HG03469 (cell line): ENCODE results near the gene PLK2.

Experiments
- ATAC-seq: cut with Tn5 transposase; IDR thresholded peaks from one replicate; pipeline ENCODE4 v1.9.1; 2021; ENCODE audit warnings: mild to moderate bottlenecking, moderate library complexity, moderate number of reproducible peaks; ENCODE audit not compliant: unreplicated experiment

Gene PLK2

GRCh38 chr5:58460002-58460731, at the start of gene PLK2:
Gene PLK2 (minus strand): TSS chr5:58460086. CDS start chr5:58459959, 127 bp downstream.
- ATAC-seq, result peak; percentile 40

DNA sequence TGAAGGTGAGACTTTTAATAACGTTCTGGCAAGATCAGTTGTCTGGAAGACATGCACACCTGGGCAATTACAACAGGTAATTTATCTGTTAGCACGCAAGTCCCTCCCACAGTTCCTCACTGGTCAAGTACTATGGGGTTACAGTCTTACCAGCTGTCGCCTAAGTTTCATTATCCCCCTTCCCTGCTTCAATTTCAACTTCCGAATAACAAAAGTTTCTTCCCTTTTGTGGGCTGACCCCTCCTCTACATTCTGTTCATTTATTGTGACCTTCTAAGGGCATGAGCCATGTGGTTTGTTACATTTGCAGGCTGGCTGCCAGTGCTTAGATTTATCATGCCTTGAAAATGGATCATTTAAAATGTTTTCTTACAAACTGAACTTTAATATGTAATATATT, 47.8 kb upstream of the PLK2 start:
- no peak for ATAC-seq

DNA sequence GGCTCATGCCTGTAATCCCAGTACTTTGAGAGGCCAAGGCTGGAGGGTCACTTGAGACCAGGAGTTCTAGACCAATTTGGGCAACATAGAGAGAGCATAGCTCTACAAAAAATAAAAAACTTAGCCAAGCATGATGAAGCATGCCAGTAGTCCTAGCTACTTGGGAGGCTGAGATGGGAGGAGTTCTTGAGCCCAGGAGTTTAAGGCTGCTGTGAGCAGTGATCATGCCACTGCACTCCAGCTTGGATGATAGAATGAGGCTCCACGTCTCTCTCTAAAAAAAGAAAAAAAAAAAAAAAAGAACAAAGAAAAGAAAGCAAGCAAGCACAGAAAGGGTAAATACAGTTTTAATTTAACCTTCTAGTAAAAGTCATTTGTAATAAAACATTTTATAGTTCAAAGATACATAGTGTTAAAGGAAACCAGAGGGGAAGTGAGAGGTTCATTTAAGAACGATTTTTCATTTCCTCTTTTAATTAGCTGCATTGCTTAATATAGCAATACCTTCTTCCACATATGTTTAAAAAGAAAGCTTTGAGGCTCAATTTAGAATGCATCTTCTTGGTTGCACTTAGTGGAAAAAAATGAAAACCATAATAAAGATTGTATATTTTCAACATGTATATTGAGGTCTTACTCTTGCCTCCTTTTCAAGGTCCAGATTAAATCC, 46.2 kb upstream of the PLK2 start:
- peak; percentile 64 for ATAC-seq

DNA sequence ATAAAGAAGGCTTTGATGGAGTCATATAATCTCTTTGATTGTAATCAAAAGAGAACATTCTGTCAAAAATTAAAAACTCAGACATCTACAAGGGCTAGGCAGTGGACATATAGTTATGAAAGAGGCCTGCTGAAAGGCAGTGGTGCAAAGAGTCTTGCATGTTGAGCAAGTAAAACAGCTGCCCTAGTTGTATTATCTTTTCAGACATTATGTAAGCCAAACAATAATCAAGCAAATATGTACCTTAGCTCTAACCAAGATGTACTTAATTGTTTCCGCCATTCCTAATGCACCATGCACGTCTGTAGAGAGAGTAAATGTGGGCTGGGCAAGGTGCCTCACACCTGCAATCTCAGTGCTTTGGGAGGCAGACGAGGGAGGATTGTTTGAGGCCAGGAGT, 45.6 kb upstream of the PLK2 start:
- no peak for ATAC-seq

DNA sequence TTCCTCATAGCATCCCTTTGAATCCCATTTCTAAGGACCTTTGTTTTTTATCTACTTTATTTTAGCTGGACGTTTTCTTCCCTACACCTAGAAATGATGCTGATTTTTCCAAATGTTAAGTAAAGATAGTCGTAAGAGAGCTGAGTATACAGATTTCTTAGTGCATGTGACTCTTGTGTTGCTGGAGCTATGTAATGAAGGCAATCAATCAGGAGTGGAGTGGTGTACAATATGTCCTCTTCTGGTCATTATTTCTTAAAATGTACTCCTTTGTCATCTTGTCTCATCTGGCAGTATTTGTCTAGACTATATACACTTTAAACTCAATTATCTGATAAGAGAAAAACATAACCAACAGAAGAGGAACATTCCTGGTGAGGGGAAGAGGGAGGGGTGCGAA, 44.9 kb upstream of the PLK2 start:
- ATAC-seq, result no peak

DNA sequence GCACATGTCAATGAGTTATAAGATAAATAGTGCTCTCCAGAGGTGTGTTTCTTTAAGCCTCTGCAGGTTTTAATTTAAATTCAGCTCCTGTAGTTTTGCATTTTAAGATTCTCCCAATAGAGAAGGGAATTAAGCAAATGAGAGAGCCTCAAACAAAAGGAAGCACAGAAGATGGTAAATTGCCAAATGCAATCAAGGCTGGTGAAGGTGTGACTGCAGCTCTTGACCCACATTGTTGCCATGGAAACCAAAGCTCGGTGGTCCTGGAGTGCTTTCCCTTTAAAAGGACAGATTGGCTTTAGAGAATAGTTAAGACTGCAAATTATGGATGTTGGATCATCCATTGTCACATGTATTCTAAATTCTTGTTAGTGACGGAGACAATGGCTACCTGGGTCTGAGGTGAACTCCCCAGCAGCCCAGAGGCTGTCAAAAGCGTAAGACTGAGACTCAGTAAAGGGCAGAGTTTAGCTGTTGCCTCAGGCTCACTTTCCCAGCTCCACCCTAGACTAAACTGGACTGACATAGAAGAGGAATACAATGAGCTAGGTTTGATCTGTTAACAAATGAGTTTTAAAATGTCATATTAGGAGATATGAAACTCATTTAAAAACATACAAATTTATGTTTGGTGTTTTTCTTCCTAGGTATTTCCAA, 43.6 kb upstream of the PLK2 start:
- no peak for ATAC-seq

DNA sequence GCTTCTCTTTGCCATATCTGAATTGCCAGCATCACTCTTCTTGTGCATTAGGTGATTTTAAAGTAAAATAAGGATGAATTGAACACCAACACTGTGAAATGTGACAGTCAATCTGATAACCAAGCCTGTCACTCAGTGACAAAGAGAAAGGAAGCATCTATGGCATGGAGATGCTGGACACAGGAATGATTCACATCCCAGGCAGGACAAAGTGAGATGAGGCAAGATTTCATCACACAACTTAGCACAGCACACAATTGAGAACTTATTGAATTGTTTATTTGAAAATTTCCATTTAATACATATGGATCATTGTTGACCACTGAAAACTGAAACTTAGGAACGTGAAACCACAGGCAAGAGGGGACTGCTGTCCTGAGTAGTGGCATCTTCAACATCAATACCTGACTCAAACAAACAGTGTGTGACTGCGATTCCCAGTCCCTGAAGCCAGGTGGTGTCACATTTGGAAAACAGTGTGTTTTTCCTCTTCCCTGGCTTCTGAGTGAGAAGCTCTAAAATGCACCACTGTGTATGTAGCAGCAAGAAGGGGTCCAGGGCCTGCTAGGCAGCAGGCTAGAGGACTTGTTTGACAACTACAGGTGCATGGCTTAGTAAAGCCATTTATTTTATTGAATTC, 42.0 kb upstream of the PLK2 start:
- ATAC-seq, result no peak

DNA sequence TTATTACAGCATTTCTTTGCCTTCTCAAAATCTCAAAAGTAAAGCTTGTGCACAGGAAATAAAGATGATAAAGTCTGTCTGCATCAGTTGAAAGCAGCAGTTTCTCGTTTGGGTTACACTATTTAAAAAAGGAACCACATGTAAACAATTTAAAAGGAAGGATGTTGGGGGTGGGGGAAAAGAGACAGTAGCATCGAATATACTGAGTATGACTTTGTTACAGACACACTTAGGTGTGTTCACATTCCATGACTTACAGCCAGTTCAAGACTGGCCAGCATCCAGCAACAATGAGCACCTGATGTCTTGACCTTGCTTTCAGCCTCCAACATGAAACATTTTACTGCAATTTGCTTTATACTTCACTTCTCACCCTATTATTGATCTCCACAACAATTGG, 40.1 kb upstream of the PLK2 start:
- ATAC-seq, result no peak

GRCh38 chr5:58499231-58499630, 39.3 kb upstream of the PLK2 start:
- no peak for ATAC-seq

DNA sequence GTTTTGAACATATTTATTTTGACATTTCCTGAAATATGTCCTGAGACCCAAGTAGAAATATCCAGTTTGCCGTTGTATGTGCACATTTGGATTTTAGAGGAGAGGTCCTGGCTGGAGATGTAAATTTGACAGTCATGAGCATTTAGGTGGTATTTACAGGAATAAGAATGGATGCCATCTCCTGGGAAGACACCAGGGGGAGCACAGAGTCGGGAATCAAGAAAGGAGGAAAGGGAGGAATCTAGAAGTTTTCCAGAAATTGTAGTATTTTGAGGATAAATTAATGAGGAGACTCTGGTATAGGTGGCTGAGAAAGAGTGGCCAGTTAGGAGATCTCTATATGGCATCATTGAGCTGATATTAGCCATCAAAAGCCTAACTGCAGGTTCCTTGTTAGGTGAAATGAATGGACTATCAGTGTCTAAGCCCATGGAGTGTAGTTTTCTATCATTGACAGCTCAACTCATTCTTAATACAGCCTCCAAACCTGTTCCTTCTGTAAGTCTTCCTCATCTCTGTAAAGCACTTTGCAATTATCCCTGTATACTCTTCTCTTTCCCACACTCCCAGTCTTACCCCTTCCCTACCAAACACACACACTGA, 38.6 kb upstream of the PLK2 start:
- ATAC-seq, result no peak

GRCh38 chr5:58497921-58498320, 38.0 kb upstream of the PLK2 start:
- no peak for ATAC-seq

GRCh38 chr5:58497386-58497785, 37.5 kb upstream of the PLK2 start:
- no peak for ATAC-seq

DNA sequence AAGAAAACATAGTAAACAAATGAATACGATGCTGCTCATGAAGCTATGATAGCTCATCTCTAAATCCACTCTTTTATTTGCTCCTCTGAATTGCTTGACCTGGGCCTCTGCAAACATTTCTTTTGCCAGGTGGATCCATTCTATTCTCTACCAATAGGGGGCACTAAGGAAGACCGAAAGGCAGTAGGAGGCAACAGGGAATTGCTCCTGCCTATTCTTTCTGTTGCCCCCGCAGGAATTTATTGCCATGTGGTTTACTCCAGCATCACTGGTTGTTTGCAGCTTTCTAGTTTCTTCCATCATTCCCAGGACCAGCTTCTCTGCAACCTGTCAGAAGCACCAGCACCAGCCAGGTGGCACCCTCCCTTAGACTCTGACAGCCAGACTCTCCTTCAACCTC, 36.6 kb upstream of the PLK2 start:
- ATAC-seq, result no peak

GRCh38 chr5:58493141-58493540, 33.3 kb upstream of the PLK2 start:
- no peak for ATAC-seq

- peak; percentile 65 for ATAC-seq
These were observed 31.5 kb upstream of the PLK2 start, which contains the start of gene GAPT for GRCh38 chr5:58491216-58491892. Gene GAPT (plus strand): TSS chr5:58491435. CDS start chr5:58494537, 3,102 bp downstream.

- peak; percentile 42 for ATAC-seq
These were observed 30.6 kb upstream of the PLK2 start for GRCh38 chr5:58490402-58491050.

DNA sequence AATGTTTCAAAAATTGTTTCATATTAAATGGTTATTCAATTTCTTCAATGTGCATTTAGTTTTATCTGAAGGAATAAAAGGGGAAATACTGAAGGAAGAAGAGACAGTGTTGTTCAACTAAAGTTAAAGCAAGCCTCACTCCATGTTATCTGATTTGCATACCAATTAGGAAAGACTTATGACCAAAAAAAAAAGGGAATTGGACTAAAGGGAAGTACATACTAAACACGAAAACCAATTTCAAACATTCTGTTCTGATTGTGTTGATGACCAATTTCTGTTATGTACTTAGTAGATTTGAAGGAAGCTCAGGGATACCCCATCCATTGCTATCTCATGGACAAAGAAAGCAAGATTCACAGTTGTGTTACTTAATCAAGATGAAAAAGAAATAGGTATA, 26.4 kb upstream of the PLK2 start:
- no peak for ATAC-seq

DNA sequence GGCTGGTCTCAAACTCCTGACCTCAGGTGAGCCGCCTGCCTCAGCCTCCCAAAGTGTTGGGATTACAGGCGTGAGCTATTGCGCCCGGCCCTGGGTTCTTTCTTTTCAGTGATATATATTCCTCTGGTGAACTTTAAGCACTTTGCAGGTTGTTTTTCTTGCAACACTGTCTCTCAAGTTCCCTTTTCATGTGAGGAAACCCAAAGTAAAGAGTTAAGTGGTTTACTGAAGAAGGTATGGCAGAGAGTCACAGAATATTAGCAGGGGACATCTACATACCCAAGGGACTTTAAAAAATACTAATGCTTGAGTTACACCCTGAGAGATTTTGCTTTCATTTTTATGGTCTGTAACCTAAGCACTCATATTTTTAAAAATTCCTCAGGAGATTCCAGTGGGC, 24.6 kb upstream of the PLK2 start:
- ATAC-seq, result no peak

DNA sequence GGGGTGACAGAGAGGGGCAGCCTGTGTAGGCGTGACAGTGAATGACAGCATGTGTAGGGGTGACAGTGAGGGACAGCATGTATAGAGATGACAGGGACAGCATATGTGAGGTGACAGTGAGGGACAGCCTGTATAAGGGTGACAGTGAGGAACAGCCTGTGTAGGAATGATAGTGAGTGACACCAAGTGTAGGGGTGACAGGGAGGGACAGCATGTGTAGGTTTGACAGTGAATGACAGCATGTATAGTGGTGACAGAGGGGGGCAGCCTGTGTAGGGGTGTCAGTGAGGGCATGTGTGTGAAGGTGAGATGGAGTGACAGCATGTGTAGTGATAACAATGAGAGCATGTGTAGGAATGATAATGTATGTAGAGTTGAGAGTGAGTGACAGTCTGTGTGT, 22.6 kb upstream of the PLK2 start:
- no peak for ATAC-seq

- no peak for ATAC-seq
These were observed 21.9 kb upstream of the PLK2 start for GRCh38 chr5:58481828-58482227.
